Head of caudate nucleus (tissue), 42 donors: Measurements from ENCODE around the gene UTP14C.
"Not testable (repeated sequence)": the region's sequence is repeated elsewhere in the genome, so short reads cannot be mapped to it uniquely, and the experiment has no call there.

Experiments used
- DNase-seq, 42 donors: peaks; one replicate each; pipeline versions ENCODE4 v3.0.0 to v3.0.0-alpha.2; 2020 to 2021; ENCODE audit warnings: mixed read lengths in 7 of 42
- intact Hi-C: fragments of 100-400 bp; cut with DNase I; formaldehyde crosslinking; loops from one replicate; pipeline ENCODE4 v1.15.0; 2022

The UTP14C gene, protein sequence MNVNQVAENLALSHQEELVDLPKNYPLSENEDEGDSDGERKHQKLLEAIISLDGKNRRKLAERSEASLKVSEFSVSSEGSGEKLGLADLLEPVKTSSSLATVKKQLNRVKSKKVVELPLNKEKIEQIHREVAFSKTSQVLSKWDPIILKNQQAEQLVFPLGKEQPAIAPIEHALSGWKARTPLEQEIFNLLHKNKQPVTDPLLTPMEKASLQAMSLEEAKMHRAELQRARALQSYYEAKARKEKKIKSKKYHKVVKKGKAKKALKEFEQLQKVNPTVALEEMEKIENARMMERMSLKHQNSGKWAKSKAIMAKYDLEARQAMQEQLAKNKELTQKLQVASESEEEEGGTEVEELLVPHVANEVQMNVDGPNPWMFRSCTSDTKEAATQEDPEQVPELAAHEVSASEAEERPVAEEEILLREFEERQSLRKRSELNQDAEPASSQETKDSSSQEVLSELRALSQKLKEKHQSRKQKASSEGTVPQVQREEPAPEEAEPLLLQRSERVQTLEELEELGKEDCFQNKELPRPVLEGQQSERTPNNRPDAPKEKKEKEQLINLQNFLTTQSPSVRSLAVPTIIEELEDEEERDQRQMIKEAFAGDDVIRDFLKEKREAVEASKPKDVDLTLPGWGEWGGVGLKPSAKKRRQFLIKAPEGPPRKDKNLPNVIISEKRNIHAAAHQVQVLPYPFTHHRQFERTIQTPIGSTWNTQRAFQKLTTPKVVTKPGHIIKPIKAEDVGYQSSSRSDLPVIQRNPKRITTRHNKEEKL

DNA sequence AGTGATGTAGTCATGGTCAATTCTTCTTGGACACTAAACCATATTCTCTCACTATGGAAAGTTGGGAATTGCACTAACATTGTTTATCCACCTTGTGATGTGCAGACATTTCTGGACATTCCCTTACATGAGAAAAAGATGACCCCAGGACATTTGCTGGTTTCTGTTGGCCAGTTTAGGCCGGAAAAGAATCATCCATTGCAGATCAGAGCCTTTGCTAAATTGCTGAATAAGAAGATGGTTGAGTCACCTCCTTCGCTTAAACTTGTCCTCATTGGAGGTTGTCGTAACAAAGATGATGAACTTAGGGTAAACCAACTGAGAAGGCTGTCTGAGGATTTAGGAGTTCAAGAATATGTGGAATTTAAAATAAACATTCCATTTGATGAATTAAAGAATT is at the start of gene UTP14C:
Gene UTP14C (plus strand): TSS at position 211 of the 400 bp plus-strand sequence. CDS start 4,114 bp downstream, outside the sequence.
- no peak for DNase-seq

DNA sequence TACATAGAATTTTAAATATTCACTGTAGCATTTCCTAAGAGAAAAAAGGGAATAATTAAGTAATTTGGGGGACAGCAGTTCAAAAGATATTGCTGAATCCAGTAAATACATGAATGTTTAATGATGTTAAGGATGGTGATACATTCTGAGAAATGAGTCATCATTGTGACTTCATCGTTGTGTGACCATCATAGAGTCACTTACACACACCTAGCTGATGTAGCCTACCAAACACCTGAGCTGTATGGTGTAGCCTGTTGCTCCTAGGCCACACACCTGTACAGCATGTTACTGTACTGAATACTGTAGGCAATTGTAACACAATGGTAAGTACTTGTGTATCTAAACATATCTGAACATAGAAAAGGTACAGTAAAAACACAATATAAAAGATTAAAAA is 48.1 kb upstream of the UTP14C start:
- no peak for DNase-seq
- intact Hi-C loops = no loop called here

More for the DNA sequence above, at the start of gene UTP14C:
- intact Hi-C loops = no loop called here

DNA sequence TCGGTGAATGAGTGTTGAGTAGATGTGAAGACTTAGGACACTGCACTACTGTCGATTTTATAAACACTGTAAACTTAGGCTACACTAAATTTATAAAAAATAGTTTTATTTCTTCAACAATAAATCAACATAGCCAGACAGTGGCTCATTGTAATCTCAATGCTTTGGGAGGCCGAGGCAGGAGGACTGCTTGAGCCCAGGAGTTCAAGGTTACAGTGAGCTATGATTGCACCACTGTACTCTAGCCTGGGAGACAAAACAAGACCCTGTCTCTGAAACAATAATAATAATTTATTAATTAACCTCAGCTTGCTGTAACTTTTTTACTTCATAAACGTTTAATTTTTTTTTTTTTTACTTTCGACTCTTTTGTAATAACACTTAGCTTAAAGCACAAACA is 47.6 kb upstream of the UTP14C start:
- intact Hi-C loops = no loop called here
- no peak for DNase-seq

DNA sequence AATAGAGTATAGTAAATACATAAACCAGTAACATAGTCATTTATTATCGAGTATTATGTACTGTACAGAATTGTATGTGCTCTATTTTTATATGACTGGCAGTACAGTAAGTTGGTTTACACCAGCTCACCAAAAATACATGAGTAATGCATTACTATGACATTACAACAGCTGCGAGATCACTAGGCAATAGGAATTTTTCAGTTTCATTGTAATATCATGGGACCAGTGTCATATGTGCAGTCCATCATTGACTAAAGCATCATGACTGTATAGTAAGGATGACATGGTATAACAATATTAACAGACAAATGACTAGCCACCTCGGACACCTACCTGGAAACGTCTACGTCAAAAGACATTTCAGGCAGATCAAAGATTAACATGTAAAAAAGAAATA is 46.9 kb upstream of the UTP14C start:
- intact Hi-C loops = no loop called here
- DNase-seq = no peak

GRCh38 chr13:51978796-51979556 is 45.5 kb upstream of the UTP14C start:
- DNase-seq = no peak
- intact Hi-C loops = no loop called here

GRCh38 chr13:51980908-51981307 is 43.6 kb upstream of the UTP14C start:
- no peak for DNase-seq
- intact Hi-C loops = no loop called here

DNA sequence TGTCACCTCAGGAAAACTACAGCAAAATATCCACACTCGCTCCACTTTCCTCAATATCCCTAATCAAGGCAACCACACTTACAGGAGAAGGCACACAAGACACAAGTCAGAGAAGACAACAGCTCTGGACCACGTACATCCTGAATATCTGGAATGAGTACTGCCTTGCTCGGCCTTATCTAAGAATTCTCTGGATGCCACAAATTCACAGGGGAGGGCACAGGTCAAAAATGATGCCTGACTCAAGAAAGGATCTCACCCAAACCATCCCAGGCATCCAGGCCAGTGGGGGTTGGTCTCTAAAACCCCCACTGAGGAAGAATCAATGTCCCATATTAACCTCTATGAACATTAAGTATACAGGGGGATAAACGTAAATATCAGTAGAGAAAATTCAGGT is 43.1 kb upstream of the UTP14C start:
- DNase-seq = no peak
- intact Hi-C loops = no loop called here

- DNase-seq, intact Hi-C loops: not testable (repeated sequence)
Observed at GRCh38 chr13:51983292-51983691, 41.2 kb upstream of the UTP14C start.

GRCh38 chr13:51984904-51985303 is 39.6 kb upstream of the UTP14C start:
- intact Hi-C loops, DNase-seq: not testable (repeated sequence)

- intact Hi-C loops = no loop called here
- no peak for DNase-seq
Observed at GRCh38 chr13:51988988-51989618, 35.4 kb upstream of the UTP14C start.

DNA sequence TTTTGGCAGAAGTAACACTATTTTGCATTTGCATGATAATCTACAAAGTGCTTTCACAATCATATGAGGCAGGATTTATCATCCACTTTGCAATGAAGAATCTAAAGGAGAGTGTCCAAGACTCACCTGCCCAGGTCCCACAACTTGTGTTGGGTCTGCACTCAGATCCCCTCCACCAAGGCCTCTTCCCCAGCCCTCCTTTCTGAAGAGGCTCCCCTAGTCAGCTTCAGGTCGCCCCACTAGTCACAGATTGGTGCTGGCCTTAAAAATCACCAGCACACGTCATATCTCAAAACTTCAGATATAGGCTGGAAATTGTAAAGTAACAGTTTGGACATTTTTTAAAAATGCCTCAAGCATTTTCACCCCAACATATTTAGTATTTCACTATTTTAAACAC is 30.8 kb upstream of the UTP14C start:
- DNase-seq = no peak

GRCh38 chr13:51995677-51996551 is 28.6 kb upstream of the UTP14C start:
- intact Hi-C loops = loop anchor here (5.0 kb wide), 1 partner anchor 131 kb away; the partner anchor contains the start of gene NEK5

More for the DNA sequence above, 30.8 kb upstream of the UTP14C start:
- intact Hi-C loops = no loop called here

GRCh38 chr13:51996641-51997040 is 27.9 kb upstream of the UTP14C start:
- no peak for DNase-seq
- intact Hi-C loops = loop anchor here (5.0 kb wide), 1 partner anchor 131 kb away; the partner anchor contains the start of gene NEK5

More at GRCh38 chr13:51995677-51996551, 28.6 kb upstream of the UTP14C start:
- DNase-seq = peak in 1 of 42 donors; percentile 14

- no peak for DNase-seq
- intact Hi-C loops = loop anchor here (5.0 kb wide), 1 partner anchor 130 kb away; the partner anchor contains the start of gene NEK5
Observed at GRCh38 chr13:51997186-51997585, 27.3 kb upstream of the UTP14C start.

GRCh38 chr13:51997641-51998330 is 26.7 kb upstream of the UTP14C start:
- no peak for DNase-seq
- intact Hi-C loops = loop anchor here (5.0 kb wide), 1 partner anchor 130 kb away; the partner anchor contains the start of gene NEK5

DNA sequence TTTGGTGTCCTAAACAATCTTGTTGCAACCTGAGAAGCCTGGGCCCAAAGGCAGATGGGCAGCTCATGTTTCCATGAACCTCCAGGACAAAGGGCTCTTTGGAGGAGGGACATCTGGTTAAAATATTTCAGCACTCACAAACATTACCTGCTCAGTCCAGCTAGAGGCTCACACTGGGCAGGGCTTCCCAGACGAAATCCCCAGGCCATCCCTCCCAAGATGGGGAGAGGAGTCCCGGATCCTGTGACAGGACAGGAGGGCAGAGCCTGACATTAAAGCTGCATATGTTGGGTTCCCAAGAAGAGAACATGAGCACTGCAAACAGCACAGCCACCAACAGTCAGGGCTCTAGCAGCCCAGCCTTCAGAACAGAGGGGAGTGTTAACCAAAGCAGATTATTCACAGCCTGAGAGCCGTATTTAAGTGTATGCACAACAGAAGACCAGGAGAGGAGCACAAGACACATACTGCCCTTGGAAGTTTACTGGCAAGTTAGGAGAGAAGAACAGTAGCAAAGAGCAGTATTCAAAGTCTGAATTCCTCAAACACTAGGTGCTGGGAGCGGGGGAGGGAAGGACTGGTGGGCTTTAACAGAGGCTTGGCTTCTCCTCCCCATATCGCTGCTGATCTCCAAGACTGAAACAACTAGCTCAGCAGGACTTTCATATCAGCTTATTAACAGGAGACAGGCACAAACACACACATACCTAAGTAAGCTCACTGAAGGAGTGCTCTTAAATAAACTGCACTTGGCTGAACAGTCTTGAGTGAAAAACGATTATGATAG is 25.6 kb upstream of the UTP14C start:
- intact Hi-C loops = loop anchor here (5.0 kb wide), 1 partner anchor 128 kb away; the partner anchor contains the start of gene NEK5
- no peak for DNase-seq
